SK-N-SH (cell line): Measurements from ENCODE around the gene ANGPTL8. TPM values are rescaled to one million over a fixed set of nuclear protein-coding genes. Genes with fewer than 3 reads are reported as not detected.

ENCODE experiments used
- CTCF ChIA-PET: fragments of 300-600, 350-600 bp; formaldehyde crosslinking; extraction: SDS; loops from one replicate; lab custom pipeline; 2021; lab: Yijun Ruan, JAX
- POLR2A ChIA-PET: fragments of 350-600 bp; sonication (Branson Sonifier 250); formaldehyde crosslinking; extraction: SDS; loops from one replicate; lab custom pipeline; 2020; ENCODE audit warnings: antibody characterized with exemption, inconsistent platforms; lab: Yijun Ruan, JAX
- DNase-seq: peaks from one replicate; pipeline ENCODE4 v3.0.0; 2012
- H2AFZ ChIP-seq: fragments of 200-600 bp; sonication (generic); 2 replicates; pipeline ENCODE4 v1.8.1; 2016; ENCODE audit warnings: antibody characterized with exemption, mild to moderate bottlenecking, low read depth
- H3F3A ChIP-seq: fragments of 200-600 bp; sonication (generic); replicated peaks from 2 replicates; pipeline ENCODE3; 2016; ENCODE audit warnings: antibody characterized with exemption, mild to moderate bottlenecking; ENCODE audit not compliant: insufficient read depth
- H3K27ac ChIP-seq, 2 experiments: fragments of 200-500 bp in 1 of 2; fragments of 200-600 bp in 1 of 2; sonication (Bioruptor generic) in 1 of 2; sonication (generic), shearing (Covaris generic) in 1 of 2; 2 replicates each; pipeline versions ENCODE4 v1.5.1 to v1.6.1; 2014 to 2016; ENCODE audit warnings: low read depth in 2 of 2, inconsistent platforms in 1 of 2, low read length in 1 of 2, mild to moderate bottlenecking in 1 of 2, mixed read lengths in 1 of 2
- H3K27me3 ChIP-seq: fragments of 200-600 bp; sonication (generic), shearing (Covaris generic); 2 replicates; pipeline ENCODE4 v1.6.1; 2016; ENCODE audit warnings: mixed run types; ENCODE audit not compliant: insufficient read depth
- H3K36me3 ChIP-seq, 2 experiments: fragments of 200-500 bp in 1 of 2; fragments of 200-600 bp in 1 of 2; sonication (Bioruptor generic) in 1 of 2; sonication (generic) in 1 of 2; replicated peaks in 1 of 2; 2 replicates each; pipeline versions ENCODE3 to v1.5.1; 2014 to 2016; ENCODE audit warnings: low read length in 1 of 2, mild to moderate bottlenecking in 1 of 2; ENCODE audit not compliant: insufficient read depth in 2 of 2, control insufficient read depth in 1 of 2
- H3K4me1 ChIP-seq, 2 experiments: fragments of 200-500 bp in 1 of 2; fragments of 200-600 bp in 1 of 2; sonication (Bioruptor generic) in 1 of 2; sonication (generic), shearing (Covaris generic) in 1 of 2; 2 replicates each; pipeline versions ENCODE4 v1.5.1 to v1.6.1; 2014 to 2016; ENCODE audit warnings: low read depth in 1 of 2, low read length in 1 of 2, mixed run types in 1 of 2; ENCODE audit not compliant: insufficient read depth in 2 of 2, control insufficient read depth in 1 of 2
- H3K4me2 ChIP-seq: fragments of 200-600 bp; sonication (generic), shearing (Covaris generic); 2 replicates; pipeline ENCODE4 v1.6.1; 2017; ENCODE audit warnings: mixed run types
- H3K4me3 ChIP-seq, 2 experiments: fragments of 200-500 bp in 1 of 2; fragments of 200-600 bp in 1 of 2; sonication (Bioruptor generic) in 1 of 2; sonication (generic), shearing (Covaris generic) in 1 of 2; 2 replicates each; pipeline versions ENCODE4 v1.5.1 to v1.8.1; 2014 to 2016; ENCODE audit warnings: low read depth in 2 of 2, inconsistent platforms in 1 of 2, low read length in 1 of 2, mild to moderate bottlenecking in 1 of 2, mixed read lengths in 1 of 2, moderate library complexity in 1 of 2
- H3K79me2 ChIP-seq: fragments of 200-600 bp; sonication (generic); 2 replicates; pipeline ENCODE4 v1.8.1; 2017; ENCODE audit warnings: mild to moderate bottlenecking; ENCODE audit not compliant: insufficient read depth
- H3K9ac ChIP-seq: fragments of 200-600 bp; sonication (generic); 2 replicates; pipeline ENCODE4 v1.6.1; 2017; ENCODE audit warnings: mixed run types
- H3K9me2 ChIP-seq: fragments of 200-600 bp; sonication (generic); 2 replicates; pipeline ENCODE4 v1.6.1; 2017; ENCODE audit warnings: mixed run types
- H3K9me3 ChIP-seq: fragments of 200-600 bp; sonication (generic); 2 replicates; pipeline ENCODE4 v1.6.1; 2017; ENCODE audit warnings: mixed run types, mild to moderate bottlenecking, moderate library complexity
- H4K20me1 ChIP-seq: fragments of 200-600 bp; sonication (generic); 2 replicates; pipeline ENCODE4 v1.6.1; 2017; ENCODE audit warnings: mild to moderate bottlenecking, mixed run types; ENCODE audit not compliant: insufficient read depth
- EZH2phosphoT487 ChIP-seq: fragments of 200-600 bp; sonication (generic); IDR thresholded peaks from 2 replicates; pipeline ENCODE4 v1.6.1; 2017; ENCODE audit warnings: low read depth, mixed run types, mild to moderate bottlenecking, antibody characterized with exemption, moderate library complexity, borderline replicate concordance
- FOXJ3 ChIP-seq: sonication (generic); formaldehyde crosslinking; IDR thresholded peaks from 2 replicates; pipeline ENCODE4 v1.5.1; 2020; ENCODE audit warnings: mild to moderate bottlenecking, missing genetic modification reagents
- FOXM1 ChIP-seq: IDR thresholded peaks from 2 replicates; pipeline ENCODE4 v1.4.0; 2012; ENCODE audit warnings: low read depth, mild to moderate bottlenecking
- GATA2 ChIP-seq: sonication (generic); formaldehyde crosslinking; IDR thresholded peaks from 2 replicates; pipeline ENCODE4 v1.5.0; 2020; ENCODE audit warnings: mild to moderate bottlenecking, missing genetic modification reagents
- IRF3 ChIP-seq: fragments of 150-350 bp; IDR thresholded peaks from 2 replicates; pipeline ENCODE4 v1.6.1; 2016; ENCODE audit warnings: mild to moderate bottlenecking, low read depth, low read length
- JUND ChIP-seq: IDR thresholded peaks from 2 replicates; pipeline ENCODE4 v1.4.0; 2012
- MAX ChIP-seq: IDR thresholded peaks from 2 replicates; pipeline ENCODE4 v1.4.0; 2012; ENCODE audit warnings: low read depth
- MXI1 ChIP-seq: IDR thresholded peaks from 2 replicates; pipeline ENCODE4 v1.6.1; 2012; ENCODE audit warnings: mild to moderate bottlenecking, low read depth, low read length, improper control_type of control experiment
- NRF1 ChIP-seq: IDR thresholded peaks from 2 replicates; pipeline ENCODE4 v1.6.1; 2012; ENCODE audit warnings: low read depth, mild to moderate bottlenecking, low read length
- PBX3 ChIP-seq: IDR thresholded peaks from 2 replicates; pipeline ENCODE4; 2012
- POLR2AphosphoS5 ChIP-seq: IDR thresholded peaks from 2 replicates; pipeline ENCODE4 v1.6.1; 2012; ENCODE audit warnings: low read depth, low read length
- RFX5 ChIP-seq: IDR thresholded peaks from 2 replicates; pipeline ENCODE4 v1.6.1; 2012; ENCODE audit warnings: mild to moderate bottlenecking, improper control_type of control experiment, low read length
- SIN3A ChIP-seq: IDR thresholded peaks from 2 replicates; pipeline ENCODE4 v1.6.1; 2012; ENCODE audit warnings: low read depth, mild to moderate bottlenecking, low read length, moderate library complexity, borderline replicate concordance
- SMC3 ChIP-seq: IDR thresholded peaks from 2 replicates; pipeline ENCODE4 v1.6.1; 2012; ENCODE audit warnings: low read depth, low read length, improper control_type of control experiment
- TCF12 ChIP-seq: IDR thresholded peaks from 2 replicates; pipeline ENCODE4 v1.4.0; 2012
- TEAD4 ChIP-seq: IDR thresholded peaks from 2 replicates; pipeline ENCODE4 v1.4.0; 2012; ENCODE audit warnings: mild to moderate bottlenecking, borderline replicate concordance; ENCODE audit not compliant: insufficient read depth
- USF2 ChIP-seq: fragments of 150-350 bp; IDR thresholded peaks from 2 replicates; pipeline ENCODE4 v1.6.1; 2017; ENCODE audit warnings: antibody characterized with exemption, low read length, low read depth, borderline replicate concordance
- YY1 ChIP-seq: IDR thresholded peaks from 2 replicates; pipeline ENCODE4 v1.4.0; 2012; ENCODE audit warnings: low read depth, mild to moderate bottlenecking
- ZBTB33 ChIP-seq: IDR thresholded peaks from 2 replicates; pipeline ENCODE4 v1.4.0; 2012; ENCODE audit warnings: low read depth, borderline replicate concordance
- WGBS: methylation state at CpG from one replicate; pipeline ENCODE4 v1.1.6; 2017; ENCODE audit warnings: low lambda C conversion rate; 5-methylcytosine and 5-hydroxymethylcytosine counted together
- polyA plus RNA-seq, 3 experiments: library from polyadenylated mRNA; depleted of rRNA; stranded (reverse); fragments of >200 nt; gene quantifications; 2 replicates each; pipeline ENCODE4 v1.2.3, GENCODE V29; 2012

ANGPTL8 gene
- polyA plus RNA-seq, 1 of the 3 experiments (the other 2 are of a cell fraction), result 0.21 TPM

- Histone ChIP-seq H3K27me3 (no peaks in the 10 kb centered on the region), H3K4me1 (no peaks in the 10 kb centered on the region; a peak in 1 of 4 replicates), H3K36me3 (peaks cover 9 to 23% of the 10 kb centered on the region in 2 experiments), H3F3A (no peaks in the 10 kb centered on the region), H3K27ac (no peak overlapping the region), H3K9me2 (no peaks in the 10 kb centered on the region), H3K79me2 (no peaks in the 10 kb centered on the region), H3K4me2 (no peak overlapping the region), H2AFZ (no peak overlapping the region), H3K9me3 (no peaks in the 10 kb centered on the region), H3K4me3 (no peak overlapping the region), H3K9ac (no peak overlapping the region), H4K20me1 (no peaks in the 10 kb centered on the region)
- DNase-seq, result no peak
- TF ChIP-seq RFX5 (peak; percentile 94), NRF1 (no peak)
- CTCF ChIA-PET, result interaction anchor here (0.9 to 6.6 kb wide), 5 partner anchors 8 to 43 kb away, joined by 3 to 48 read pairs (median 3); no protein-coding TSS in a partner anchor
- POLR2A ChIA-PET, result no interaction called here
- 99% methylated on average over 4 of the region's 4 CpGs for WGBS
These were observed 11.8 kb downstream of the ANGPTL8 start for GRCh38 chr19:11251217-11251616.

- Histone ChIP-seq H4K20me1 (no peaks in the 10 kb centered on the region), H3F3A (no peaks in the 10 kb centered on the region), H3K9ac (no peak overlapping the region), H2AFZ (no peak overlapping the region), H3K9me2 (no peaks in the 10 kb centered on the region), H3K9me3 (no peaks in the 10 kb centered on the region), H3K27me3 (no peaks in the 10 kb centered on the region), H3K4me2 (no peak overlapping the region), H3K4me1 (no peaks in the 10 kb centered on the region; a peak in 1 of 4 replicates), H3K4me3 (no peak overlapping the region), H3K79me2 (no peaks in the 10 kb centered on the region), H3K27ac (no peak overlapping the region), H3K36me3 (peaks cover 9 to 23% of the 10 kb centered on the region in 2 experiments)
- DNase-seq, result no peak
- ChIA-PET POLR2A (no interaction called here), CTCF (interaction anchor here (1.1 to 6.6 kb wide), 3 partner anchors 9 to 24 kb away, joined by 3 to 48 read pairs (median 4); no protein-coding TSS in a partner anchor)
- TF ChIP-seq POLR2AphosphoS5 (no peak), MXI1 (no peak), TEAD4 (no peak), FOXM1 (no peak), YY1 (no peak), USF2 (no peak), IRF3 (no peak), TCF12 (no peak), EZH2phosphoT487 (no peak), MAX (no peak), SIN3A (no peak), JUND (no peak), PBX3 (no peak), SMC3 (no peak), GATA2 (CRISPR knock-in tag) (no peak), FOXJ3 (no peak), ZBTB33 (no peak)
- WGBS, result 92% methylated on average over 8 of the region's 11 CpGs
These were observed 12.4 kb downstream of the ANGPTL8 start for GRCh38 chr19:11251650-11252314.
